Ishikawa (cell line): Measurements from ENCODE around the gene RBFOX1.

Experiments used
- CEBPB ChIP-seq: IDR thresholded peaks from 2 replicates; pipeline ENCODE4 v1.6.1; 2012
- FOXM1 ChIP-seq: IDR thresholded peaks from 2 replicates; pipeline ENCODE4 v1.6.1; 2012; ENCODE audit warnings: low read depth, borderline replicate concordance
- NFIC ChIP-seq: IDR thresholded peaks from 2 replicates; pipeline ENCODE4 v1.6.1; 2012
- TAF1 ChIP-seq: IDR thresholded peaks from 2 replicates; pipeline ENCODE4 v1.6.1; 2012; ENCODE audit warnings: low read depth, mild to moderate bottlenecking
- TEAD4 ChIP-seq: IDR thresholded peaks from 2 replicates; pipeline ENCODE4 v1.6.1; 2012
- TF ChIP-seq, protein P1 (sequence below): IDR thresholded peaks from 2 replicates; pipeline ENCODE4 v1.6.1; 2012

DNA sequence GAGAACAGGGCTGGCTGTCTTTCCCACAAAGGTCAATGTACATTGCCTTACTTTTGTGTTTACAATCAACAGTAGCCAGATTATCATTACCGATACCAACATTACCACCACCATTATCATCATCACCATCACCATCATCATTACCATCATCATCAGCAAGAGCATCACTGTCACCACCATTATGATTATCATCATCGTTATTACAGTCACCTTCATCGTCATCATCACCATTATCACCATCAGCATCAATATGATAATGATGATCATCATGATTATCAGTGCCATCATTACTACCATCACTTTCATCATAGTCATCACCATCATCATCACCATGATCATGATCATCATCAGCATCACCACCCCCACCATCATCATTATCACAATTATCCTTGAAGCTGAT is 43.3 kb upstream of the RBFOX1 start:
- TF ChIP-seq, protein P1, sequence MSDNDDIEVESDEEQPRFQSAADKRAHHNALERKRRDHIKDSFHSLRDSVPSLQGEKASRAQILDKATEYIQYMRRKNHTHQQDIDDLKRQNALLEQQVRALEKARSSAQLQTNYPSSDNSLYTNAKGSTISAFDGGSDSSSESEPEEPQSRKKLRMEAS: no peak
- TF ChIP-seq TAF1 (no peak), TEAD4 (no peak), NFIC (no peak), FOXM1 (no peak), CEBPB (no peak)
